LNCaP clone FGC (cell line): ENCODE data around the gene TLCD3B.

ENCODE experiments used
- DNase-seq: peaks from one replicate; pipeline ENCODE4 v3.0.0-alpha.2; 2011; ENCODE audit warnings: low read depth
- H3K4me3 ChIP-seq: 2 replicates; pipeline ENCODE4 v1.5.1; 2011; ENCODE audit warnings: mild to moderate bottlenecking, low read depth, low read length, control low read depth
- TF ChIP-seq, protein P1 (sequence below): IDR thresholded peaks from 2 replicates; pipeline ENCODE4 v1.5.1; 2012; ENCODE audit warnings: mild to moderate bottlenecking; ENCODE audit not compliant: control insufficient read depth, insufficient read depth; ENCODE audit errors: extremely low read depth

Gene TLCD3B

DNA sequence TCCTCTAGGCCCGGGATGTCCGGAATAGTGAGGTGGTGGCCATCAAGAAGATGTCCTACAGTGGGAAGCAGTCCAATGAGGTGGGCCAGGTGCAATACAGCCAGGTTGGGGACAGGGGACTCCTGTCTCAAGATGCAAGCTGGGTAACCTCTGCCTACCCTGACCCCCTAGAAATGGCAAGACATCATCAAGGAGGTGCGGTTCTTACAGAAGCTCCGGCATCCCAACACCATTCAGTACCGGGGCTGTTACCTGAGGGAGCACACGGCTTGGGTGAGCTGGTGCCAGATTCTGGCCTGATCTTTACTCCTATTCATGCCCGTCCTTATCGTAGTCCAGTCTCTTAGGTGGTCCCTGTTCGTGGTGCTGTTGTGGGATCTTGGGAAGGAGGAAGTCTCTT lies 53.0 kb downstream of the TLCD3B start:
- TF ChIP-seq, protein P1, sequence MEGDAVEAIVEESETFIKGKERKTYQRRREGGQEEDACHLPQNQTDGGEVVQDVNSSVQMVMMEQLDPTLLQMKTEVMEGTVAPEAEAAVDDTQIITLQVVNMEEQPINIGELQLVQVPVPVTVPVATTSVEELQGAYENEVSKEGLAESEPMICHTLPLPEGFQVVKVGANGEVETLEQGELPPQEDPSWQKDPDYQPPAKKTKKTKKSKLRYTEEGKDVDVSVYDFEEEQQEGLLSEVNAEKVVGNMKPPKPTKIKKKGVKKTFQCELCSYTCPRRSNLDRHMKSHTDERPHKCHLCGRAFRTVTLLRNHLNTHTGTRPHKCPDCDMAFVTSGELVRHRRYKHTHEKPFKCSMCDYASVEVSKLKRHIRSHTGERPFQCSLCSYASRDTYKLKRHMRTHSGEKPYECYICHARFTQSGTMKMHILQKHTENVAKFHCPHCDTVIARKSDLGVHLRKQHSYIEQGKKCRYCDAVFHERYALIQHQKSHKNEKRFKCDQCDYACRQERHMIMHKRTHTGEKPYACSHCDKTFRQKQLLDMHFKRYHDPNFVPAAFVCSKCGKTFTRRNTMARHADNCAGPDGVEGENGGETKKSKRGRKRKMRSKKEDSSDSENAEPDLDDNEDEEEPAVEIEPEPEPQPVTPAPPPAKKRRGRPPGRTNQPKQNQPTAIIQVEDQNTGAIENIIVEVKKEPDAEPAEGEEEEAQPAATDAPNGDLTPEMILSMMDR = no peak
- no peak for DNase-seq
- no peak overlapping the region for H3K4me3 ChIP-seq

DNA sequence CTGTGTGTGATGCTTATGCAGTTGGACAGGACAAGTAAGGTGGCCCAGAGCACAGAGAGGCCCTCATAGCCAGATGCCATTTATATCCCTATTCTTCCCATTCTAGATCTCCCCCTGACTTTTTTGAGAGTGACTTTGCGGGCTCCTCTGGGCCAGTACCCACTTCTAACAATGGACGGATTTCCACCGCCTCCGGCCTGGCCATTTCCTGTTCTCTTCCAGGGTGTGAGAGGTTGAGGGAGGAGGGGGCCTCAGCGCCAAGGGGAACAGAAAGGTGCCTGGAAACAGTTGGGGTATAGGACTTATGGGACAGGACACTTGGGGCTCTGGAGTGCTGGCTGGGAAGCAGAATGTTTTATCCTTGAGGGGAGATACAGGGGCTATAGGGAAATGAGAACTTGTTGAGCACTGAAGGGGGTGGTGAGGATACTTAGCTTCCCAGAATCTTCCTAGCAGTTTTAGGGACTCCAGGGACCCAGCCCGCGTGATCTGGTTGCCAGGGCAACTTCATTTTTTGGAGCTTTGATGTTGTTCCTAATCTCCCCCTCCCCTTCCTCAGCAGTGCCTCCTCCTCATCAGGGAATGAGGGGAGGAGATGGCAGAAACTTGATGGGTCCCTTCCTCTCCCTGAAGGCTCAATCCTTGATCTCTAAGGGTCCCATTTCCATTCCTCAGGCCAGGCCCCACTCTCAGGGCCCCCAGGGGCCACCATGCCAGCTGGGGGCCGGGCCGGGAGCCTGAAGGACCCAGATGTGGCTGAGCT lies 53.8 kb downstream of the TLCD3B start:
- no peak overlapping the region for H3K4me3 ChIP-seq
- DNase-seq = no peak
- TF ChIP-seq, protein P1 = no peak

DNA sequence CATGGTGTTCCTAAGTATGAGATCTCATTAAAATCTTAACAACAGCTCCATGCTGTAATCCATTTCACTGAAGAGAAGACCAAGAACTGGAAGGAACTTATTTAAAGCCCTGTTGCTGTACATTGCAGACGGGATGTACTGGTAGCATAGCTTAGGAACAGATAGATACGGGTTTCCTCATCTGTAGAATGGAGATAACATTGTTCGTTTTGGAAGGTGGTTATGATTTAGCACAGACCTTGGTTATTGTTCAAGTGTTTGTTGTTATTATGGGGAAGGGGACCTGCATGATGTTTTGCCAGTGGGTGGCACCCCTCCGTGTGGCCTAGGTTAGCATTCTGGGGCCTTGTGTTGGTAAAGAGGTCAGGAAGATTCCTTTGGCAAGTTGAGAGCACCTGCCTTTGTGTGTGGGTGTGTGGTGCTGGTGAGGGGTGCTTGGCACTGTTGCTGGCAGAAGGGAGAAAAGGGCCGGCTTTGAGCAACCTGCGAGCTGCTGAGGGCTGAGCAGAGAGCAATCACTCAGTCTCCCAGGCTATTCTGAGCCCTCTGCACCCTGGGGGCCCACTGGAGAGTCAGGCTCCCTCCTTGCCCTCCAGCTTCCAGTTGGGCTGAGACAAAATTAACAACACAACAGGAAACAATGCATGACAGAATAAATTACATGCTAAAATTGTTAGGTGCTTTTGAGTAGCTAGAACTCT lies 55.1 kb downstream of the TLCD3B start:
- no peak for DNase-seq
- peak overlapping the region; percentile 97 for H3K4me3 ChIP-seq
- TF ChIP-seq, protein P1 = no peak

DNA sequence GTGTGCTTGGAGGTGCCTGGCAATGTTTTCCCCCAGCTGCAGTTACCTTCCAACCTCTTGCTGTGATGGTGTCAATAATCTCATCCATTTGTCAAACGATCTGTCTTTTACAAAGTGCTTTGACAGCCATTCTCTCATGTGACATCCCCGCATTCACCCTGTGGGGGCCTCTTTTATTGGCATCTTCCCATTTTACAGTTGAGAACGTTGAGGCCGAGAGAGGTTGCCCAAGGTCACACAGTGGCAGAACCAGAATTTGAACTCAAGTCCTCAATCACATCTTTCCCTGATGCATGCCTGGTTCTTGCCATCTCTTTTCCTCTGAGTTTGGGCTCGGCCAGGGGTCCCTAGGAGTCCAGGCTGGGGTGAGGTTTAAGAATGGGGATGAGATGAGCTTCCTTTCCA lies 55.9 kb downstream of the TLCD3B start:
- H3K4me3 ChIP-seq = peak overlapping the region; percentile 97
- DNase-seq = no peak
- TF ChIP-seq, protein P1 = no peak
